Osteoblast (primary cell): ENCODE results near the gene FAU. TPM values are rescaled to one million over a fixed set of nuclear protein-coding genes. Genes with fewer than 3 reads are reported as not detected.
"Not testable (repeated sequence)": the region's sequence is repeated elsewhere in the genome, so short reads cannot be mapped to it uniquely, and the experiment has no call there.

ENCODE experiments used
- DNase-seq: peaks from one replicate; pipeline ENCODE4 v3.0.0; 2011; ENCODE audit warnings: low spot score, mixed read lengths; ENCODE audit not compliant: insufficient read length; ENCODE audit errors: missing footprints
- H2AFZ ChIP-seq: 2 replicates; pipeline ENCODE4 v1.6.0; 2011; ENCODE audit warnings: mild to moderate bottlenecking, low read length
- H3K27ac ChIP-seq: 2 replicates; pipeline ENCODE4 v1.5.1; 2011; ENCODE audit warnings: mild to moderate bottlenecking, low read depth, low read length, moderate library complexity
- H3K27me3 ChIP-seq: 2 replicates; pipeline ENCODE4 v1.6.0; 2012; ENCODE audit warnings: mild to moderate bottlenecking, control low read depth, inconsistent platforms, low read length, moderate library complexity; ENCODE audit not compliant: insufficient read depth
- H3K36me3 ChIP-seq: 2 replicates; pipeline ENCODE4 v1.5.1; 2011; ENCODE audit warnings: mild to moderate bottlenecking, low read length, control low read depth, moderate library complexity; ENCODE audit not compliant: insufficient read depth
- H3K4me1 ChIP-seq: 2 replicates; pipeline ENCODE4 v1.5.1; 2011; ENCODE audit warnings: mild to moderate bottlenecking, low read length, control low read depth, moderate library complexity; ENCODE audit not compliant: insufficient read depth
- H3K4me2 ChIP-seq: 2 replicates; pipeline ENCODE4 v1.6.0; 2011; ENCODE audit warnings: mild to moderate bottlenecking, low read length; ENCODE audit not compliant: insufficient read depth
- H3K4me3 ChIP-seq: fragments of 200-600 bp; sonication (generic); 3 replicates; pipeline ENCODE4 v1.5.1; 2012; ENCODE audit warnings: mild to moderate bottlenecking, low read length, inconsistent platforms; ENCODE audit not compliant: insufficient read depth
- H3K79me2 ChIP-seq: 2 replicates; pipeline ENCODE4 v1.6.0; 2012; ENCODE audit warnings: mild to moderate bottlenecking, low read length, control low read depth, inconsistent platforms; ENCODE audit not compliant: insufficient read depth
- H3K9me3 ChIP-seq: 2 replicates; pipeline ENCODE4 v1.5.1; 2011; ENCODE audit warnings: low read depth, low read length, control low read depth
- H4K20me1 ChIP-seq: 2 replicates; pipeline ENCODE4 v1.6.0; 2012; ENCODE audit warnings: mild to moderate bottlenecking, low read length, control low read depth; ENCODE audit not compliant: insufficient read depth
- CTCF ChIP-seq: IDR thresholded peaks from 2 replicates; pipeline ENCODE4 v1.5.1; 2011; ENCODE audit warnings: mild to moderate bottlenecking, low read depth, low read length, moderate library complexity; ENCODE audit errors: extremely low read depth
- total RNA-seq: library from RNA; depleted of rRNA; stranded (reverse); fragments of >200 nt; gene quantifications from 2 replicates; pipeline ENCODE4 v1.2.3, GENCODE V29; 2012

The FAU gene
- total RNA-seq, 1 donor = 118 TPM

DNA sequence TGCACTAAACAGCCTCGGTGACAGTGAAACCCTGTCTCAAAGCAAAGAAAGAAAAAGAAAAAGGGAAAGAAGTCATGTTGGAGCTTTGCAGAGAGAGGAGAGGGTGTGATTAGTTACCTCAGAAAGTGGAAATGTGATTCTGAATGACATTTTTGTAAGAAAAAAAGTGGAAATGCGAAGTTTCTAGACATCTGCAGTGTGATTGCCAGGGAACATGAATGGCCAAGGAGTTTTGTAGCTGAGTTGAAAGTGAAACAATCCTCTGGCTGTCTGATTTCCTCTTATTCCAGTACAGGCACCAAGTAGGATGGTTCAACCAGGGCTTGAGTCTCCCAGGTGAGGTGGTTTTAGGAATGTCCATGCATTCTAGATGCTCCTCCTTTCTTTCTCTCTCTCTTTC, 30.2 kb upstream of the FAU start:
- Histone ChIP-seq H3K4me2 (peak overlapping the region; percentile 28), H4K20me1 (no peaks in the 10 kb centered on the region), H3K9me3 (no peaks in the 10 kb centered on the region), H3K36me3 (no peaks in the 10 kb centered on the region), H3K27me3 (no peaks in the 10 kb centered on the region), H3K79me2 (no peaks in the 10 kb centered on the region), H3K4me1 (peaks cover 21% of the 10 kb centered on the region), H3K4me3 (no peak overlapping the region), H2AFZ (peak overlapping the region; percentile 22), H3K27ac (no peak overlapping the region)
- no peak for DNase-seq
- no peak for TF ChIP-seq CTCF

DNA sequence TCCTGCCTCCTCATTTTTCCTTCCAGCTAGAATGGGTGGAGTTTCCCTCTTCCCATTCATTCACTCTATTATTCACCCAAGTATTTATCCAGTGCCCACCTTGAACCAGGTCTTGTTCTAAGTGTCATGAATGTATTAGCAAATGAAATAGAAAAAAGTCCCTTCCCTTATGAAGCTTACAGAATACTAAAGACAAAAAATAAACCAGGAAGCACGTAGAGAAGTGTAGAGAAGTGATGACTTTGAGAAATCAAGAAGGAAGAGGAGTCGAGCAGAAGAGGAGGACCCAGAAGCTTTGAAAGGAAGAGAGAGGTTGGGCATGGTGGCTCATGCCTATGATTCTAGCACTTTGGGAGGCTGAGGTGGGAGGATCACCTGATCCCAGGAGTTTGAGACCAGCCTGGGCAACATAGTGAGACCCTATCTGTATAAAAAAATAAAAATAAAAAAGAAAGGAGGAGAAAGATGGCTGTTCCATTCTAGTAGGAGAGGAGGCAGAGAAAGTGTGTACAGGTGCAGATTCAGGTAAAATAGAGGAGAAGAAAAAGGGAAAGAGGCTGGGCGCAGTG, 29.5 kb upstream of the FAU start:
- Histone ChIP-seq H2AFZ (no peak overlapping the region), H3K4me2 (no peak overlapping the region), H3K4me1 (peaks cover 21% of the 10 kb centered on the region), H3K79me2 (no peaks in the 10 kb centered on the region), H3K9me3 (no peaks in the 10 kb centered on the region), H3K27ac (no peak overlapping the region), H3K36me3 (no peaks in the 10 kb centered on the region), H3K27me3 (no peaks in the 10 kb centered on the region), H3K4me3 (no peak overlapping the region), H4K20me1 (no peaks in the 10 kb centered on the region)
- no peak for TF ChIP-seq CTCF
- no peak for DNase-seq

- no peaks in the 10 kb centered on the region for H4K20me1 ChIP-seq
- peak overlapping the region; percentile 68 for H3K4me2 ChIP-seq
- H3K27me3 ChIP-seq = peaks cover under 1% of the 10 kb centered on the region
- peaks cover 21% of the 10 kb centered on the region for H3K4me1 ChIP-seq
- peak overlapping the region; percentile 34 for H3K4me3 ChIP-seq
- H3K9me3 ChIP-seq = no peaks in the 10 kb centered on the region
- H3K27ac ChIP-seq = peak overlapping the region; percentile 47
- H3K79me2 ChIP-seq = no peaks in the 10 kb centered on the region
- no peak for TF ChIP-seq CTCF
- DNase-seq = peak; percentile 87
- no peaks in the 10 kb centered on the region for H3K36me3 ChIP-seq
- H2AFZ ChIP-seq = peak overlapping the region; percentile 60
Measured at GRCh38 chr11:65150509-65151299, 28.8 kb upstream of the FAU start.

GRCh38 chr11:65150131-65150508, 28.2 kb upstream of the FAU start:
- H3K36me3 ChIP-seq, H4K20me1 ChIP-seq, DNase-seq, H3K27me3 ChIP-seq, H3K9me3 ChIP-seq, H3K79me2 ChIP-seq, H2AFZ ChIP-seq: not testable (repeated sequence)
- Histone ChIP-seq H3K4me1 (peaks cover 21% of the 10 kb centered on the region), H3K4me3 (peak overlapping the region; percentile 13), H3K27ac (peak overlapping the region; percentile 47), H3K4me2 (peak overlapping the region; percentile 68)
